B cell (primary cell): Measurements from ENCODE around the gene GOSR2.

Source experiments
- CTCF ChIP-seq: fragments of 200-600 bp; IDR thresholded peaks from one replicate; pipeline ENCODE4 v1.8.0; 2022; ENCODE audit warnings: antibody characterized with exemption, mild to moderate bottlenecking
- EZH2 ChIP-seq: IDR thresholded peaks from 2 replicates; pipeline ENCODE4 v1.6.1; 2012; ENCODE audit warnings: borderline replicate concordance, low read depth, mild to moderate bottlenecking, moderate library complexity, low read length; ENCODE audit not compliant: insufficient read depth, poor library complexity, severe bottlenecking

- TF ChIP-seq CTCF (no peak), EZH2 (no peak)
Observed at GRCh38 chr17:46922804-46923635, at the start of gene GOSR2.
